ENCODE data around the gene AMH.

GRCh38 chr19:2296141-2296540 lies 47.0 kb downstream of the AMH start:
- TF ChIP-seq CTCF (conservative IDR thresholded peaks at IDR 0.05; ENCODE audit: low read length) (no peak), EZH2phosphoT487 (IDR thresholded peaks at IDR 0.05; ENCODE audit: borderline replicate concordance) (no peak)

Measured in Loucy (cell line).